GM23248 (cell line): ENCODE data around the gene LAIR2.

Experiments
- EZH2 ChIP-seq: fragments of 200-600 bp; sonication (generic); IDR thresholded peaks from 2 replicates; pipeline ENCODE4 v1.6.1; 2018; ENCODE audit warnings: antibody characterized with exemption, mild to moderate bottlenecking; ENCODE audit not compliant: insufficient read depth, poor library complexity, severe bottlenecking
- EZH2phosphoT487 ChIP-seq: fragments of 200-600 bp; sonication (generic); IDR thresholded peaks from 2 replicates; pipeline ENCODE4 v1.6.1; 2018; ENCODE audit warnings: antibody characterized with exemption, moderate library complexity, mild to moderate bottlenecking, low read depth; ENCODE audit not compliant: insufficient read depth

GRCh38 chr19:54473071-54473891 is 29.4 kb upstream of the LAIR2 start, which contains the start of gene CDC42EP5:
- TF ChIP-seq EZH2 (no peak), EZH2phosphoT487 (no peak)
